ENCODE measurements around the gene RFLNA.
A peak's percentile ranks its signal among the peaks of the same experiment; 100 is the strongest.

Gene RFLNA

DNA sequence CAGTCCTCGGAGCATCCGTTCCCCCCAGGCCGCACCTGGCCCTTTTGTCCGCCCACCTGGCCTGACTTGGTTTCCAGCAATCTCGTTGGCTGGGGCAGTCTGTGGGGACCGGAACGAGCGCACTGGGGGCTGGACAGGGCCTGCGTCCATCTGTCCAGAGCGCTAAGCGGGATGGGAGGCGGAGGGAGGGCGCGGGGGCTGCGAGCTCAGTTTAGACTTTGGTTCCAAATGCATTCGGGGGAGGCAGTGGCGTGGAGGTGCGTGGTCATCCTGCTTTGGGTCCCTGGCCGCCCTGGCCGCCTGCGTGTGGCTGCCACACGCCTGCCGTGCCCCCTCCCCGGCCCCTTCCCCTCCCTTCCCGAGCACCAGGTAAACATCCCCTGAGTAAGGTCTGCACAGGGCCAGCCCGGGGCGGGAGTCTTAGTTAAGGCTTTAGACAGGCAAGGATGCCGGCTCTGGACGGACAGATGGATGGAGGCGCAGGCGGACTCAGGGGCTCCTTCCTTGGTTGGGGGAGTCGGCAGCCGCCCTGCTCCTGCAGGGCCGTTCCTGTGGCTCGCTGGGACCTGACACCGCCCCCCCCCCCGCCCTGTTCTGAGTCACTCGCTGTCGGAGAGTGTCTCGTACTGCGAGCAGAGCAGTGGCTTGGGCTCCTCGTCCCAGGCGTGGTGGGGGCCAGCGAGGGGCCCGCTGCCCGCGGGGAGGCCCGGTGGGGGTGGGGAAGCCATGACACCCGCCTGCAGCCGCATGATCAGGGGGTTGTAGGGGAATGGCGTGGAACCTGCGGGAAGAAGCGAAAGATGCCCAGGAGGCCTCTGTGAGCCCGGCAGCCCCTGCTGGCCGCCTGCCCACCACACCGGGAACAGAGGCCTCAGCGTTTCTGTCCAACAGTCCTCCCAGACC, 30.2 kb downstream of the RFLNA start:
- no peak overlapping the region for H3K4me3 ChIP-seq (ENCODE audit: low read depth in 1 of 2, low read length in 2 of 2)
- no peaks in the 10 kb centered on the region for H3K27me3 ChIP-seq (ENCODE audit: control insufficient read depth in 1 of 2, insufficient read depth in 2 of 2, low read length in 2 of 2)
- peaks cover 10% of the 10 kb centered on the region for H3K4me1 ChIP-seq (ENCODE audit: insufficient read depth, low read length)
- peaks cover 49% of the 10 kb centered on the region for H3K36me3 ChIP-seq (ENCODE audit: insufficient read depth, low read length)
- H3K27ac ChIP-seq (ENCODE audit: low read depth, low read length), result no peak overlapping the region
- H3K9ac ChIP-seq (ENCODE audit: low read length), result no peak overlapping the region
- peaks cover 9% of the 10 kb centered on the region for H3K9me3 ChIP-seq (ENCODE audit: low read length)

DNA sequence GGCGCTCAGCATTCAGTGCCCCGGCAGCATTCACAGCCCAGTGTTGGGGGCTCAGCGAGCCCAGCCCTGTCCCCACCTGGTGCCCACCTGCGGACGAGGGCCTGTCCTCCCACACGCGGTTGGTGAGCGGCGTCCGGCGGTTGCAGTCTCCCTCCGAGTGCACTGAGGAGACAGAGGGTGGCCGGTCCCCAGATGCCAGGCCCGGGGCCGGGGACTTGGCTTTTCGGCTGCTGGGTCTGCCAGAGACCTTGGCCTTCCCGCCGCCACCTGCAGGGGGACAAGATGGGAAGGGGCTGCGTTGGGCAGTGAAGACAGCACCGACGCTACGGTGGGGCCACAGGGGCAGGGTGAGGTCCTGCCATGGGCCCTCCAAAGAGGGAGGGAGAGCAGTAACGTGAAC, 31.2 kb downstream of the RFLNA start:
- Histone ChIP-seq H3K27me3 (ENCODE audit: control insufficient read depth in 1 of 2, insufficient read depth in 2 of 2, low read length in 2 of 2) (no peaks in the 10 kb centered on the region), H3K36me3 (ENCODE audit: insufficient read depth, low read length) (peaks cover 58% of the 10 kb centered on the region), H3K27ac (ENCODE audit: low read depth, low read length) (no peak overlapping the region), H3K4me1 (ENCODE audit: insufficient read depth, low read length) (peaks cover 10% of the 10 kb centered on the region), H3K9me3 (ENCODE audit: low read length) (peaks cover 9% of the 10 kb centered on the region), H3K4me3 (ENCODE audit: low read depth in 1 of 2, low read length in 2 of 2) (no peak overlapping the region), H3K9ac (ENCODE audit: low read length) (no peak overlapping the region)

DNA sequence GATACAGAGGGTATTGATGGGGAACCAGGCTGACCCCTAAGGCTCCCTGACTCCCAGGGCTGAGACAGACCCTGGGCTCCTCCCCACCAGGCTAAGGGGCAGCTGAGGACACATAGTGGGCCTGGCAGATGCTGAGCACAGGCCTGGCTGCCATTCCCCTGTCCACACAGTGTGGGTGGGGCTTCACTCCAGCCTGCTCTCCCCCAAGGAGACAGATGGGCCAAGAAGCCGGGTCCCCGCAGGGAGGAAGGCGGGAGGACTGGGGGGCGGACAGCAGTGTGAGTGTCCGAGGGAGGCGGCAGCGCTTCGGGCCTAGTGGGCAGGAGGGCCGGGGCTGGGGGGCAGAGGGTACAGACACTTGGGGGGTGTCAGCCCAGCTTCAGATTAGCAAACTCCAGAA, 32.0 kb downstream of the RFLNA start:
- H3K9me3 ChIP-seq (ENCODE audit: low read length), result peaks cover 9% of the 10 kb centered on the region
- H3K4me1 ChIP-seq (ENCODE audit: insufficient read depth, low read length), result peaks cover 10% of the 10 kb centered on the region
- no peaks in the 10 kb centered on the region for H3K27me3 ChIP-seq (ENCODE audit: control insufficient read depth in 1 of 2, insufficient read depth in 2 of 2, low read length in 2 of 2)
- peak overlapping the region; percentile 39 for H3K27ac ChIP-seq (ENCODE audit: low read depth, low read length)
- H3K36me3 ChIP-seq (ENCODE audit: insufficient read depth, low read length), result peaks cover 65% of the 10 kb centered on the region
- no peak overlapping the region for H3K4me3 ChIP-seq (ENCODE audit: low read depth in 1 of 2, low read length in 2 of 2)
- H3K9ac ChIP-seq (ENCODE audit: low read length), result no peak overlapping the region

DNA sequence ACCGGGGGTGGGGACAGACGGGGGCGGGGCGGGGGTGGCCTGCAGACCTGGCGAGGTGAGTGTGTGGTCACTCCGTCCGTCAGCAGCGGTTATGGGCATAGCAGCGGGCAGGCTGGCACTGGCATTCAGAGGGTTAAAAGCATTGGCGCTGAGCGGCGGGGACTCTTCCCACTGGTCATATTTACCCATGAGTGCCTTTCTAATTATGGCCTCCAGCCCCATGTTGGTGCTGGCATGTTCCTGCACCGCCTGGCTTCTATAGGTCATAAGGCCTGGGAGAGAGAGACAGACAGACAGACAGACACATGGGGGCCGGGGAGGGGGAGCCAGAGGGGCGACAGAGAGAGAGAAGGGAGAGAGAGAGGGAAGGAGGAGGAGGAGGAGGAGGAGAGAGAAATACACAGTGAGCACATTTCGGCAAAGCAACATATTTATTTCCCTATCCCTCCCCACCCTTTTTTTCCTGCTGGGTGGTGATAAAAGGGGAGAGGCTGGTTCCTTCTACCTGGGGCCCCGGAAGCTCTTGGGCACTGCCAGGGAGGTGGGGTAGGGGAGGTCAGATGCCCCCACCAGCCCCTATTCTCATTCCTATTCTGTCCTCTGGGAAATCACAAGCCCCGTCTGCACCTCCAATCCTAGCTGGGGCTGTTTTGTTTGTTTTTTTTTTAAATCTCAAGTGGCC, 32.6 kb downstream of the RFLNA start:
- Histone ChIP-seq H3K4me3 (ENCODE audit: low read depth in 1 of 2, low read length in 2 of 2) (no peak overlapping the region), H3K27ac (ENCODE audit: low read depth, low read length) (no peak overlapping the region), H3K36me3 (ENCODE audit: insufficient read depth, low read length) (peaks cover 71% of the 10 kb centered on the region), H3K4me1 (ENCODE audit: insufficient read depth, low read length) (peaks cover 10% of the 10 kb centered on the region), H3K9ac (ENCODE audit: low read length) (no peak overlapping the region), H3K9me3 (ENCODE audit: low read length) (peaks cover 9% of the 10 kb centered on the region), H3K27me3 (ENCODE audit: control insufficient read depth in 1 of 2, insufficient read depth in 2 of 2, low read length in 2 of 2) (no peaks in the 10 kb centered on the region)

DNA sequence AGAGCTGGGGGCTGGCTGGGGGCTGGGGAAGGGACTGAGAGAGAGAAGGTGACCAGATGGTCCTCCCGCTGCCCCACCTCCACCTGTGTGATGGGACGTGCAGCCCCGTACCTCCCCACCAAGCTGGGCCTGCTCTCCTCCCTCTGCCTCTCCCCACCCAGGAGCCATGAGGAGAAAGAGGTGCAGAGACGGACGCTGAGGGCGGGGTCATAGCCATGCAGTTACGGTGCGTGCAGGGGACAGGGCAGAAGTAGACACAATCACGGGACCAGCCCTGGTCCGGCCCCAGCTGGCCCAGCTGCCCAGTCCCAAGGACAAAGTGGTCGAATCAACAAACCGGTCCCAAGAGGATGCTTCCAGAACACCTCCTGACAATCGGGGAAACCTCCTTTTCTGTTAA, 33.2 kb downstream of the RFLNA start:
- peaks cover 10% of the 10 kb centered on the region for H3K4me1 ChIP-seq (ENCODE audit: insufficient read depth, low read length)
- H3K27ac ChIP-seq (ENCODE audit: low read depth, low read length), result no peak overlapping the region
- H3K4me3 ChIP-seq (ENCODE audit: low read depth in 1 of 2, low read length in 2 of 2), result no peak overlapping the region
- no peak overlapping the region for H3K9ac ChIP-seq (ENCODE audit: low read length)
- peaks cover 9% of the 10 kb centered on the region for H3K9me3 ChIP-seq (ENCODE audit: low read length)
- H3K27me3 ChIP-seq (ENCODE audit: control insufficient read depth in 1 of 2, insufficient read depth in 2 of 2, low read length in 2 of 2), result no peaks in the 10 kb centered on the region
- H3K36me3 ChIP-seq (ENCODE audit: insufficient read depth, low read length), result peaks cover 77% of the 10 kb centered on the region

DNA sequence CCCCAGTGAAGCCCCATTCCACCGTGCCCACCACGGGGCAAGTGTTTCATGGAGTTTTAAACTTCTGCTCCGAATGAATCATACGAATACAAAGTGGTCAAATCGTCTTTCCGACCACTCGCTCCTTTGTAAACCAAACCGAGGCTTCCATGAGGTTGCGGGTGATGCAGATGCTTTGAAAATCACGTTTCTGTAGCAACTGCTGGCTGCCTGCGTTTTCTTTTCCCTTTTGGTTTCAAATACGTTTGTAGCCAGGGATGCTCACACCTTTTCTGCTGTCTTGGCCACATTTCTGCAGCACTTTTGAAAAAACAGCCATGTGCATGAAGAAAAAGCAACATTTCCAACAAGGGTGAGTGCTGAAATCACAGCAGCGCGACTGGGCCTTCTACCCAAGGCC, 33.7 kb downstream of the RFLNA start:
- Histone ChIP-seq H3K36me3 (ENCODE audit: insufficient read depth, low read length) (peaks cover 75% of the 10 kb centered on the region), H3K9me3 (ENCODE audit: low read length) (peaks cover 5% of the 10 kb centered on the region), H3K9ac (ENCODE audit: low read length) (no peak overlapping the region), H3K27me3 (ENCODE audit: control insufficient read depth in 1 of 2, insufficient read depth in 2 of 2, low read length in 2 of 2) (no peaks in the 10 kb centered on the region), H3K27ac (ENCODE audit: low read depth, low read length) (no peak overlapping the region), H3K4me3 (ENCODE audit: low read depth in 1 of 2, low read length in 2 of 2) (no peak overlapping the region), H3K4me1 (ENCODE audit: insufficient read depth, low read length) (peaks cover 10% of the 10 kb centered on the region)

DNA sequence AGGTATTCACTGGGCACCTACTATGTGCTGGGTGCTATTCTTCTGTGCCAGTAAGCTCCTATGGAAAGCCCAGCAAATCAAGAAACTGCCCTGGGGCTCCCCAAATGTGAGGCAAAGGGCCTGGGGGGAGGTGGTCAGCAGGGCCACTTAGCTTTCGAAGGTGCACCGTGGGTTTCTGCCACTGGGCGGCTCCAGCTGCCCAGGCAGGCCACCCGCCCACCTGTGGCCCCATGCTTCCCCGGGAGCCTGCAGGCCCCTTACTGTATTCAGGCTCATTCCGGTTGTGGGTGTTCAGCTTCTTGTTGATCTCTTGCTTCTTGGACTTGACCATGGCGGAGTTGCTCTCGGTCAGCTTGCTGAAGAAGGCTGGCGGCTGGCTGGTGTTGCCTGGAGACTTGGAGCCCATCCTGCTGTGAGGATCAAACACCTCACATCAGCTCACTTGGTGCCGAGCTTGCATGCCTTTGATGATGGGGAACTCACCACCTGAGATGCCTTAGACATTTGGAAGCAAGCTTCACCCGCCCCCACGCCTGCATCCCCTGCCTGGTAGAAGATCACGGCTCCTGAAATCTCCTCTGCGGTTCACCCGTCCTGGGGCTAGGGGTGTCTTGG, 37.3 kb downstream of the RFLNA start:
- Histone ChIP-seq H3K4me1 (ENCODE audit: insufficient read depth, low read length) (peaks cover 10% of the 10 kb centered on the region), H3K9ac (ENCODE audit: low read length) (no peak overlapping the region), H3K4me3 (ENCODE audit: low read depth in 1 of 2, low read length in 2 of 2) (no peak overlapping the region), H3K36me3 (ENCODE audit: insufficient read depth, low read length) (peaks cover 84% of the 10 kb centered on the region), H3K9me3 (ENCODE audit: low read length) (no peaks in the 10 kb centered on the region), H3K27me3 (ENCODE audit: control insufficient read depth in 1 of 2, insufficient read depth in 2 of 2, low read length in 2 of 2) (no peaks in the 10 kb centered on the region), H3K27ac (ENCODE audit: low read depth, low read length) (no peak overlapping the region)

DNA sequence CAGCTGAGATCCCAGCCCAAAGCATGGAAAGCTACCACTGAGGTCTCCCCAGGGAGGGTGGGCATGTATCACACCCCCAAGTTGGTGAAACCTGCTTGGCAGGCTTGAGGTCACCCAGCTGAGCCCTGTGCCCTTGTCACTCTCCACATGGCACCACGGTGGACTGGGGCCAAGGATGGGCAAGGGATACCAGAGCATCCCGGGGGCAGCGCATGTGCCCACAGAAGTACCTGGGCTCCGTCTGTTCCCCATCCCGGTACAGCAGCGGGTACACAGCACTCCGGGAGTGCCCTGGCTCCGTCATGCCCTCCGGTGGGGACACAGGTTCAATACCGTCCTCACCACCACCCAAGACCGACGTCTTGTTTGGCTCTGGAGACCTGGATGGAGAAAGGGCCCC, 38.0 kb downstream of the RFLNA start:
- peaks cover 91% of the 10 kb centered on the region for H3K36me3 ChIP-seq (ENCODE audit: insufficient read depth, low read length)
- H3K27me3 ChIP-seq (ENCODE audit: control insufficient read depth in 1 of 2, insufficient read depth in 2 of 2, low read length in 2 of 2), result no peaks in the 10 kb centered on the region
- peaks cover 4% of the 10 kb centered on the region for H3K4me1 ChIP-seq (ENCODE audit: insufficient read depth, low read length)
- no peaks in the 10 kb centered on the region for H3K9me3 ChIP-seq (ENCODE audit: low read length)
- no peak overlapping the region for H3K4me3 ChIP-seq (ENCODE audit: low read depth in 1 of 2, low read length in 2 of 2)
- H3K9ac ChIP-seq (ENCODE audit: low read length), result no peak overlapping the region
- H3K27ac ChIP-seq (ENCODE audit: low read depth, low read length), result no peak overlapping the region

DNA sequence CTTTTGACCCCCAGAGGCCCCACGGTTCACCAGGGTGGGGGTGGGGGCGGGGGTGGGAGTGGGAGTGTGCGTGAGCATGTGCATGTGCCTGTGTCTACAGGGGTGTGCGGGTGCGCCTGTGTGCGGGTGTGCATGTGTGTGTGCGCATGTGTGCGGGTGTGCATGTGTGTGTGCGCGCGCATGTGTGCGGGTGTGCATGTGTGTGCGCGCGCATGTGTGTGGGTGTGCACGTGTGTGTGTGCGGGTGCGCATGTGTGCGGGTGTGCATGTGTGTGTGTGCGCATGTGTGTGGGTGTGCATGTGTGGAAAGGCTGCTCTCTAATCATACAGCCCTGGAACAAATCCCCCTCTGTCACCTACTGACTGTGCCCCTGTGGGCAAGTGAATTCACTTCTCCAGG, 38.8 kb downstream of the RFLNA start:
- Histone ChIP-seq H3K4me1 (ENCODE audit: insufficient read depth, low read length) (no peaks in the 10 kb centered on the region), H3K36me3 (ENCODE audit: insufficient read depth, low read length) (peaks cover 93% of the 10 kb centered on the region), H3K9ac (ENCODE audit: low read length) (no peak overlapping the region), H3K4me3 (ENCODE audit: low read depth in 1 of 2, low read length in 2 of 2) (no peak overlapping the region), H3K27ac (ENCODE audit: low read depth, low read length) (no peak overlapping the region), H3K27me3 (ENCODE audit: control insufficient read depth in 1 of 2, insufficient read depth in 2 of 2, low read length in 2 of 2) (no peaks in the 10 kb centered on the region), H3K9me3 (ENCODE audit: low read length) (no peaks in the 10 kb centered on the region)

DNA sequence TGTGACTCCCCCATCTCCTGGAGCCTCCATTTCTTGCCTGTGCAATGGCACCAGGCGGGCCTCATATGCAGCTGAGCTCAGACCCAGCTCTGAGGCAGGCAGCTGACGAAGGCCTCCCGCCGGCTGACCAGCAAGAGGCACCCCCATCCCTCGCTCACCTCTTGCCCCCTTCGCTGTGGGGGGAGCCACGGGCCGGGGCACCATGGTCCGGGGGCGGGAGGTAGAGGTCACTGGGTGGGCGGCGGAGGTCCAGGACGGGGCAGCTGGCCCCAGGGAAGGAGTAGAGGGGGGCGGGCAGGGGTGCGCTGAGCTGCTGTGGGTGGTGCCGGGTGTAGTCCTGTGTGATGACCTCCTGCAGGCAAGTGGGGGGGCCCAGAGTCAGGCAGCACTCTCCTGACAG, 39.4 kb downstream of the RFLNA start:
- peaks cover 88% of the 10 kb centered on the region for H3K36me3 ChIP-seq (ENCODE audit: insufficient read depth, low read length)
- no peak overlapping the region for H3K27ac ChIP-seq (ENCODE audit: low read depth, low read length)
- no peak overlapping the region for H3K4me3 ChIP-seq (ENCODE audit: low read depth in 1 of 2, low read length in 2 of 2)
- no peaks in the 10 kb centered on the region for H3K27me3 ChIP-seq (ENCODE audit: control insufficient read depth in 1 of 2, insufficient read depth in 2 of 2, low read length in 2 of 2)
- no peaks in the 10 kb centered on the region for H3K4me1 ChIP-seq (ENCODE audit: insufficient read depth, low read length)
- no peaks in the 10 kb centered on the region for H3K9me3 ChIP-seq (ENCODE audit: low read length)
- no peak overlapping the region for H3K9ac ChIP-seq (ENCODE audit: low read length)

DNA sequence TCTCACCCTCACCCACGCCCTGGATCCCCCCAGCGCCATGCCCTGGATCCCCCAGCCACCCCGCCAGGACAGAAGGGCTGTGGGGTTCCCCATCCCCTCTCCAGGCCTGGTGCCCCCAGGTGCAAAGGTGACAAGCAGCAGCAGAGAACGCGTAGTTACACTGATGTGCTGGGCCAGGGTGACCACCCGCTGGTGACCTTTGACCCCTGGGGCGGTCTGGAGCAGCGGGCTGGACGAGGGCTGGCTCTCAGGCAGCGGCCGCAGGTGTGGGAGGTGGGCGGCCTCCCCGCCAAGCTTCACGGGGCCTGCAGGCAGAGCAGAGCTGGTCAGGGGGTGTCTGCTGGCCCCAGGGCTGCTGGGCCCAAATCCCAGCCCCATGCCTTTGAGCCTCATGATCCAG, 40.1 kb downstream of the RFLNA start:
- Histone ChIP-seq H3K4me1 (ENCODE audit: insufficient read depth, low read length) (no peaks in the 10 kb centered on the region), H3K9ac (ENCODE audit: low read length) (no peak overlapping the region), H3K27me3 (ENCODE audit: control insufficient read depth in 1 of 2, insufficient read depth in 2 of 2, low read length in 2 of 2) (no peaks in the 10 kb centered on the region), H3K27ac (ENCODE audit: low read depth, low read length) (no peak overlapping the region), H3K36me3 (ENCODE audit: insufficient read depth, low read length) (peaks cover 84% of the 10 kb centered on the region), H3K4me3 (ENCODE audit: low read depth in 1 of 2, low read length in 2 of 2) (no peak overlapping the region), H3K9me3 (ENCODE audit: low read length) (no peaks in the 10 kb centered on the region)
